CD4-positive, alpha-beta T cell treated with Interleukin-2 at 100 ng/mL for 4 hours (primary cell): ENCODE results near the gene ACAN.
"Not testable (repeated sequence)": the region's sequence is repeated elsewhere in the genome, so short reads cannot be mapped to it uniquely, and the experiment has no call there.

Experiments used
- DNase-seq: peaks from one replicate; pipeline ENCODE4 v3.0.0-alpha.2; 2020; ENCODE audit warnings: low spot score

The ACAN gene

GRCh38 chr15:88902846-88903245 lies 99.6 kb downstream of the ACAN start:
- DNase-seq: no peak

- DNase-seq: no peak
Measured at GRCh38 chr15:88904257-88904623, 101.0 kb downstream of the ACAN start.

DNA sequence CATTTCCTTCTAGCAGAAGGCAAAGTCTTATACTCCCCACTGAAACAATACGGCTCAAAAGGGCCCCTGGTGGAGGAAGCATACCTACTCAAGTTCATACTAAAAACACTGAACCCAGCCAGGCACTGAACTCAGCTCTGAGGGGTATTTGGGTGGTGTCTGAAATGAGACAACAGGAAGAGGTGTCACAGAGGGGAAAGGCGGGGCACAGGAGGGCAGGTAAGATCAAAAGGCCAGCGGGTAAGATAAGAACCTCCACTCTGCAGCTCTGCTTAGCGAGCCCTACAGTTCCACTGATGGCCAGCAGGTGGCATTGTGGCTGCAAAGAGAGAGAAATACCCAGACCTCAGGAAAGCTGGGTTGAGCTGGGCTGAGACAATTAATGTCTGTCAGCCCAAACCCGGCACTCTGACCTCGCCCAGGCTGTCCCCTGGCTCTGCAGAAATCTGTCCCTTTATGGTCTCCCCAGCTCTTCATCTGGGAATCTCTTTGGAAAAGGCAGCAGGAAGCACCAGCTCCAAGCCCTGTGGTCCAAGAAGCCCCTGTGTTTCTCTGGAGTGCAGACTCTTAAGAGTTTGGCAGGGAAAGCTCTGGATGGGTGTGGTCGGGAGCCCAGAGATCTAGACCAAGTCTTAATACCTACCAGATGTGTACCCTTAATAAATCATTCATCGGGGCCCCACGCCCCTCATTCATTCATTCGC lies 101.5 kb downstream of the ACAN start:
- DNase-seq: peak; percentile 98

DNA sequence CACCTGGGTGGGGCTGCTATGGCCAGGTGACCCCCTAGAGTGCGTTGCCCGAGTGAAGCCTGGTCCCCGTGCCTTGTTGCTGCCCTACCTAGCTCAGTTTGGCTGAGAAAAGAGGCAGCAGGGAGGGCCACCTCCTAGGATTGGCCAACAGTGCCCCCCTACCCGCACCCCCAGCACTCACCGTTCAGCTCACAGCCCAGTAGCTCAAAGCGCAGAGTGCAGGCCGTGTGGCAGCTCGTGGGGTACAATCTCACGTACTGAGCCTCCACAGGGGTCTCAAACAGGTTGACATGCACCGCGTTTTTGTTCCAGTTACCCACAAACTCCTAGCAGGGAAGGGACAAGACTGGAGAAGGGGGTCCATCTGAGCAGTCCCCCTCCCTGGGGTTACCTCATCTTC lies 102.3 kb downstream of the ACAN start:
- DNase-seq: no peak

- DNase-seq: no peak
Measured at GRCh38 chr15:88906130-88906529, 102.9 kb downstream of the ACAN start.

DNA sequence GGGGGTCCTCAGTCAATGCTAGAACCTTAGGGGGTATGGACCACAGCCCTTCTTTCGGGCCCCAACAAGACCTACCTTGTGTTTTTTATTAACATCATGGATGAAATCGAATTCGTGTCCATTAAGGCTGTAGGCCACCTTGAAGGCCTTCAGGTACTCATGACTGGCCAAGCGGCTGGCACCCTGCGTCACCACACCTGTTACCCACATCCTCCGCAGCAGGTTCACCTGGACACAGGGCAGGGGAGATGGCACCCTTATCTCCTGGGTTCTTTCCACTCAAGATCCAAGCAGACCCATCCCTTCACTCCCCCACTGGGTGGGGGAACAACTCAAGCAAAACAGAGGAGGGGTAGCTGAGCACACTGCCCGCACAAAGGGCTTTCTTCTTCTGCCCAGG lies 103.3 kb downstream of the ACAN start:
- no peak for DNase-seq

DNA sequence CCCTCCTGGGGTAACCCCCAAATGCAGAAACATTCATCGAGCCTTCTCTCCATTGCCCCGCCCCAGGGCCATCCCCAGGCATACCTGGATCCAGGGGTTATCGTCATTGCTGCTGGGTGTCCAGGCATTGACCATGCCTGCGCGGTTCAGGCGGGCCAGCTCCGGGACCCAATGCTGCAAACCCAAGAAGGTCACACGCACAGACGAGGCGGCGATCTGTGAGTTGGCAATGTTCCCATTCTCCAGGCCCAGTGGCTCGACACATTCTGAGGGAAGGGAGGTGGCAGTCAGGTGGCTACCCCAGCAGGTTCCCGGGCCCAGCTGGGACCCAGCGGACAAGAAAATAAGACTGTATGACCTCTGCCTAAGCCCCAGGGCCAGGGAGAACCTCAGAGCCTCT lies 103.9 kb downstream of the ACAN start:
- DNase-seq: no peak

DNA sequence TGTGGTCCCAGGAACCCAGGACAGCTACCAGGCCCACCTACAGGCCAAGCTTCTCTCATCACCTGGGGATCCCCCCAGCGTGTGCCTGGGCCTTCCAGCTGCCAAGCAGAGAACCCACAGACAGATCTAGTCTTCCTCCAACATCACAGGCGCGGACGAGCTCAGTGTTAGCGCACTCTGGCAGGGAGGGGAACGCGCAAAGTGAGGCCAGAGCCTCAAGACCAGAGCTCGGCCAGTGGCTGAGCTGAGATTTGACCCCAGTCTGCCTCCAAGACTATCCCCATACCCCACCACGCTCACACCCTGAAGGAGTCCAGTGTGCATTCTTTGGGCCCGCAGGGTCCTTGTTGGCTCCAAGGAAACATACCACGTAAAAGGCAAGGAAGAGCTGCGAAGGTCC lies 104.9 kb downstream of the ACAN start:
- no peak for DNase-seq

DNA sequence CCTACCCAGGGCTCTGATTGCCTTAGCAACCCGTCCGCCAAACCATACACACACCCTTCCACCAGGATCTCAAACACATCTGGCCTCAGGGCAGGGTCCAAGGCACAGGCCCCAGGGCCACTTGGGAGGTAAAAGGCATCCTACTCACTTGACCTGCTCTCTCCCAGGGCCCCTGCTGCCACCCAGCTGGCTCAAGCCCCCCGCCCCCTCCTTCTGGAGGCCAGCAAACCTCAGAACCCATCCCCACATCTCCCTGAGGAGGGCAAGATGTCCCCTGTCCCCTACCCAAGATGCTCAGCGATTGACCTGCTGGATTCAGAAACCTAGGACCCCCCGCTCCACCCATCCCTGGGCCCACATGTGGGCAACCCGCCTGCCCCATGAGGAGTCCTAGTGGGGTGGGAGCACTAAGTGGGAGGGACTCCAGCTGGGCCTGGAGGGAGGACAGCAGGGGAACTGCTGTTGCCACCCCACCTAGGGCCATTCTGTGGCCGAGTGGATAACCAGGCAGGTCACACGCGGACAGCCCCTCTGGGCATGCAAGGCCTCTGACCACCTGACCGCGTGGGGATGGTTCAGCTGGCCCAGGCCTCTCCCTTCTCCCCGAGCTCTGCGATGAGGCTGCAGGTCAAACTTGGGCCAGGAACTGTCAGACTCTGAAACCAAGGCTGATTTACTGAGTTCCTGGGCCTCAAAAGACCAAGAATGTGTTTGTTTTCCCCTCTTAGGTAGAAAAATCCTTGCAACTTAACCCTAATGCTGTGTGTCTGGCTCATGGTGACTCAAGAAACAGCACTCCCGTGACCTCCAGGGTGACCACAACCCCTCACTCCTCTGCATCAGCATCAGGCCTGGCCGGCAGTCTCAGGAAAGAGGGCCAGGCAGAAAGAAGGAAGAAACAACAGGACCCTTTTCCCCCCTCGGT lies 105.7 kb downstream of the ACAN start:
- no peak for DNase-seq

- no peak for DNase-seq
Measured at GRCh38 chr15:88909956-88910831, 107.0 kb downstream of the ACAN start.

GRCh38 chr15:88911766-88912118 lies 108.5 kb downstream of the ACAN start:
- DNase-seq: no peak

- DNase-seq: no peak
Measured at GRCh38 chr15:88912500-88912921, 109.3 kb downstream of the ACAN start.

DNA sequence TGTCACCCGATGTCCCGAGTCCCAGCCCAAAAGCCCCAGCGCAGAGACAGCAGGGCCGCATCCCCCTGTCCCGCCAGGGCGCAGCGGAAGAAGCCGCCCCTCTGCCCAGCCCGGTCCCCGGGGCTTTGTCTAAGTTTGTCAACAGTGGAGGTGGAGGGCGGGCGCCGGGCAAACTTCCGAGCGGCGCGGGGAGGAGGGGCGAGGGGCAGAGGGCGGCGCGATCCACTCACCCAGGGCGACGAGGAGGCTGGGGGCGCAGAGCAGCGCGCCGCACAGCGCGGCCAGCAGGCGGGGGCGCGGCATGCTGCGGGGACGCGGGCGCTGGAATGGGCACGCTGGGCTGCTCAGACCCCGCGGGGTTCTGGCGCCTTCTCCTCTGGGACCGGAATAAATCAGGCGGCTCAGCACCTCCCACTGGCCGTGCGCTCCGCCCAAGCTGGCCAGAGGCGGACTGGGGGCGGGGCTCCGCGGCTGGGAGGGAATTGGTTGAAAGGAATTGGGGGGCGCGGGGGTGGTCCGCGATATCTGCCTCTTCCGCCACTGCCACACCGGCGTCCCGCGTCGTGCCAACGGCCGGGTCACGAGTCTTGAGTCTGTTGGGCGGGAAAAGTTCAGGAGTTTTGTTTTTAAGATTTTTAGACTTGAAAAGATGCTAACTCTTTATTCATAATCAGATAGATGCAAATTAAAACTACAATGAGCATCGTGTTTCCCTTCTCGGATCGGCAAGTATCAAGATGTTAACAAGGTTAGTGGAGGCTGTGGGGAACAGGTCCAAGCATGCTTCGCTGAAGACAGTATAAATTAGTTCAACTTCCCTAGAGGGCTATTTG lies 110.0 kb downstream of the ACAN start, which contains the start of gene MFGE8:
Gene MFGE8 (minus strand): TSS at position 363 of the 833 bp plus-strand sequence. CDS start 60 bp downstream, at position 303.
- peak; percentile 61 for DNase-seq

GRCh38 chr15:88913850-88914169 lies 110.6 kb downstream of the ACAN start:
- no peak for DNase-seq

GRCh38 chr15:88915354-88915753 lies 112.1 kb downstream of the ACAN start:
- no peak for DNase-seq

- DNase-seq: no peak
Measured at GRCh38 chr15:88917760-88918159, 114.5 kb downstream of the ACAN start.

DNA sequence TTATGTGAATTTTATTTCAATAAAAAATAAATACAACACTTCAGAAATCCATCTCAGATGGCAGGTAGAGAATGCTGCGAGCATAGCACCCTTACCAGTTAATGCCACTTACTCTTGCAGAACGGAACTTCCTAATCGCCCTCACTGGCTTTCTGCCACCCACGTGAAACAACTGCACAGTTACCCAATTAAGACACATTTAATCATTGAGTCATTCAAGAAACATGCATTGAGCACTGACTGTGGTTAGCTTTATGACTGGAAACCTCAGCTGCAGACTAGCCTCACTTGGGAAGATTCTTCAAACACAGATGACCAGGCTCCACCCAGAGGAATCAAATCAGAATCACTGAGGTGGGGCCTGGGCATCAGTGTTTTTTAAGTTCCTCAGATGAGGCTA lies 115.5 kb downstream of the ACAN start:
- no peak for DNase-seq

GRCh38 chr15:88920186-88920891 lies 117.1 kb downstream of the ACAN start:
- no peak for DNase-seq

GRCh38 chr15:88920892-88921435 lies 117.7 kb downstream of the ACAN start:
- DNase-seq: not testable (repeated sequence)
